ENCODE data around the gene RUSC2. TPM values are rescaled to one million over a fixed set of nuclear protein-coding genes. Genes with fewer than 3 reads are reported as not detected.
A peak's percentile ranks its signal among the peaks of the same experiment; 100 is the strongest.

RUSC2 gene
- total RNA-seq, 4 donors from 2014 or later: 43.8 to 85.4 (median 59.6) TPM

- no peaks in the 10 kb centered on the region for H3K9me3 ChIP-seq
- peak overlapping the region; percentile 73 to 96 (median 89) for H3K27ac ChIP-seq
- H3K4me1 ChIP-seq: peaks cover 59 to 98% (median 64%) of the 10 kb centered on the region in 3 donors
- 72 to 100% methylated on average over 1 to 5 of the region's 7 CpGs for WGBS, 2 donors (ENCODE audit: low coverage in 1 of 2)
- H3K27me3 ChIP-seq: no peaks in the 10 kb centered on the region
- no peaks in the 10 kb centered on the region for H3K36me3 ChIP-seq
- no peak for ATAC-seq
- no peak overlapping the region for H3K4me3 ChIP-seq
- TF ChIP-seq EP300 (IDR thresholded peaks at IDR 0.05): no peak
- TF ChIP-seq, protein P1, sequence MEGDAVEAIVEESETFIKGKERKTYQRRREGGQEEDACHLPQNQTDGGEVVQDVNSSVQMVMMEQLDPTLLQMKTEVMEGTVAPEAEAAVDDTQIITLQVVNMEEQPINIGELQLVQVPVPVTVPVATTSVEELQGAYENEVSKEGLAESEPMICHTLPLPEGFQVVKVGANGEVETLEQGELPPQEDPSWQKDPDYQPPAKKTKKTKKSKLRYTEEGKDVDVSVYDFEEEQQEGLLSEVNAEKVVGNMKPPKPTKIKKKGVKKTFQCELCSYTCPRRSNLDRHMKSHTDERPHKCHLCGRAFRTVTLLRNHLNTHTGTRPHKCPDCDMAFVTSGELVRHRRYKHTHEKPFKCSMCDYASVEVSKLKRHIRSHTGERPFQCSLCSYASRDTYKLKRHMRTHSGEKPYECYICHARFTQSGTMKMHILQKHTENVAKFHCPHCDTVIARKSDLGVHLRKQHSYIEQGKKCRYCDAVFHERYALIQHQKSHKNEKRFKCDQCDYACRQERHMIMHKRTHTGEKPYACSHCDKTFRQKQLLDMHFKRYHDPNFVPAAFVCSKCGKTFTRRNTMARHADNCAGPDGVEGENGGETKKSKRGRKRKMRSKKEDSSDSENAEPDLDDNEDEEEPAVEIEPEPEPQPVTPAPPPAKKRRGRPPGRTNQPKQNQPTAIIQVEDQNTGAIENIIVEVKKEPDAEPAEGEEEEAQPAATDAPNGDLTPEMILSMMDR (IDR thresholded peaks at IDR 0.05): no peak
- no peak for TF ChIP-seq POLR2A (IDR thresholded peaks at IDR 0.05)
- TF ChIP-seq POLR2AphosphoS5 (IDR thresholded peaks at IDR 0.05): no peak
These were observed 25.9 kb downstream of the RUSC2 start for GRCh38 chr9:35515766-35516165.

DNA sequence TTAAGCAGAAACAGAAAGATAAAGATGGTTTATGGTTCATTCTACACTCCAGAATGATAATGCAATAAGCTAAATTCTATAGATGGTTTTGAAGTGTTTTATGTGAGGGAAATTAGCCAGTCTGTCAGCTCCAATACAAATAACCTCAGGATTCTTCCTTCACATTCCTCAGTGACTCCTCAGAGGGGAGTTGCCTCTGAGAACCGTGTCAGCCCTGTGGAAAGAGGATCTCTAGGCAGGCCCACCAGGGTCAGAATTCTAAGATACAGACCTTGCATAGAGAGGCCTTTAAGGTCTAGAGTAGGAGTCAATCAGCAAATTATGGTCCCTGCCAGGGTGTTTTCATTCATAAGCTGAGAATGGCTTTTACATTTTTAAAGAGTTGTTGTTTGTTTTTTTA is 26.6 kb downstream of the RUSC2 start:
- Histone ChIP-seq H3K27me3 (no peaks in the 10 kb centered on the region), H3K36me3 (no peaks in the 10 kb centered on the region), H3K4me3 (no peak overlapping the region), H3K4me1 (peaks cover 64 to 98% (median 70%) of the 10 kb centered on the region in 3 donors), H3K9me3 (no peaks in the 10 kb centered on the region), H3K27ac (peak overlapping the region; percentile 73 to 96 (median 89))
- WGBS, 2 donors (ENCODE audit: low coverage in 1 of 2): 10 to 30% methylated on average over 1 of the region's 1 CpG
- TF ChIP-seq POLR2AphosphoS5 (IDR thresholded peaks at IDR 0.05) (no peak), POLR2A (IDR thresholded peaks at IDR 0.05) (no peak), EP300 (IDR thresholded peaks at IDR 0.05) (no peak)
- TF ChIP-seq, protein P1 (IDR thresholded peaks at IDR 0.05): no peak
- peak; percentile 29 for ATAC-seq

GRCh38 chr9:35517131-35517530 is 27.2 kb downstream of the RUSC2 start:
- WGBS, 2 donors (ENCODE audit: low coverage in 1 of 2): 28 to 32% methylated on average over 3 of the region's 3 CpGs
- ATAC-seq: no peak
- Histone ChIP-seq H3K36me3 (no peaks in the 10 kb centered on the region), H3K4me3 (no peak overlapping the region), H3K27me3 (no peaks in the 10 kb centered on the region), H3K9me3 (no peaks in the 10 kb centered on the region), H3K4me1 (peaks cover 64 to 98% (median 71%) of the 10 kb centered on the region in 3 donors), H3K27ac (peak overlapping the region; percentile 73 to 96 (median 89))
- TF ChIP-seq EP300 (IDR thresholded peaks at IDR 0.05) (no peak), POLR2AphosphoS5 (IDR thresholded peaks at IDR 0.05) (no peak), POLR2A (IDR thresholded peaks at IDR 0.05) (no peak)
- TF ChIP-seq, protein P1 (IDR thresholded peaks at IDR 0.05): no peak

GRCh38 chr9:35517552-35518224 is 27.8 kb downstream of the RUSC2 start:
- H3K4me1 ChIP-seq: peaks cover 66 to 98% (median 68%) of the 10 kb centered on the region in 3 donors
- ATAC-seq: peak; percentile 2
- TF ChIP-seq POLR2AphosphoS5 (IDR thresholded peaks at IDR 0.05): no peak
- no peak for TF ChIP-seq EP300 (IDR thresholded peaks at IDR 0.05)
- TF ChIP-seq, protein P1 (IDR thresholded peaks at IDR 0.05): no peak
- TF ChIP-seq POLR2A (IDR thresholded peaks at IDR 0.05): no peak
- 70 to 72% methylated on average over 3 of the region's 3 CpGs for WGBS, 2 donors (ENCODE audit: low coverage in 1 of 2)
- no peaks in the 10 kb centered on the region for H3K36me3 ChIP-seq
- no peaks in the 10 kb centered on the region for H3K27me3 ChIP-seq
- H3K9me3 ChIP-seq: no peaks in the 10 kb centered on the region
- H3K4me3 ChIP-seq: no peak overlapping the region
- peak overlapping the region; percentile 73 to 96 (median 89) for H3K27ac ChIP-seq
